Activated T-cell treated with anti-CD3 and anti-CD28 coated beads for 1 hour (primary cell): ENCODE data around the gene LATS1.

Experiments used
- DNase-seq: peaks from one replicate; pipeline ENCODE4 v3.0.0-alpha.2; 2020; ENCODE audit warnings: low read depth

Gene LATS1

DNA sequence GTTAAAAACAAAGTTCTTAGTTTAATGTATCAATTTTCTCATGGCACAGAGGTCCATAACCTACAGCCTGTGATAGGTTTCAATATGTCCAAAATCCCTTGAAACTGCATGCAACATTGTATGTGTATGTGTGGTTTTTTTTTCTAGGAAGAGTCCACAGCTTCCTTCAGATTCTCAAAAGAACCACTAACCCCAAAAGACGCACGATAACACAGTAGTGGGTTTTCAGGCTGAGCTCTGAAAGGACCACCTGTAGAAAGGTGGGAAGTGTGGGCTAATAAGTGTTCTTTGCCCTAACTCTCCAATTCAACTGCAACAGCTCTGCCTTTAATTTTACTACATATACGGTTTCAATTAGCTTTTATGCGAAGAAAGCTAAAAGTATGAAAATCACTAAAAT is 57.9 kb downstream of the LATS1 start:
- DNase-seq, result no peak

DNA sequence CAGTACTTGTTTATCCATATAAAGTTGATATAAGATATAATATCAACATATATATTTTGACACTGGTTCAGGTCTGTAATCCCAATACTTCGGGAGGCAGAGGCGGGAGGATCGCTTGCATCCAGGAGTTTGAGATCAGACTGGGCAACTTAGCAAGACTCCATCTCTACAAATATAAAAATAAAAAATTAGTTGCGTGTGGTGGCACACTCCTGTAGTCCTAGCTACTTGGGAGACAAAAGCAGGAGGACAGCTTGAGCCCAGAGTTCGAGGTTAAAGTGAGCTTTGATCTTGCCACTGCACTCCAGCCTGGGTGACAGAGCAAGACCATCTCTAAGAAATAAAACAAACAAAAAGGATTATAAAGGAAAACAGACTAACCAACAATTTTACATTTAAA is 60.5 kb downstream of the LATS1 start:
- DNase-seq, result no peak

- no peak for DNase-seq
Measured at GRCh38 chr6:149651056-149651455, 66.8 kb downstream of the LATS1 start.

DNA sequence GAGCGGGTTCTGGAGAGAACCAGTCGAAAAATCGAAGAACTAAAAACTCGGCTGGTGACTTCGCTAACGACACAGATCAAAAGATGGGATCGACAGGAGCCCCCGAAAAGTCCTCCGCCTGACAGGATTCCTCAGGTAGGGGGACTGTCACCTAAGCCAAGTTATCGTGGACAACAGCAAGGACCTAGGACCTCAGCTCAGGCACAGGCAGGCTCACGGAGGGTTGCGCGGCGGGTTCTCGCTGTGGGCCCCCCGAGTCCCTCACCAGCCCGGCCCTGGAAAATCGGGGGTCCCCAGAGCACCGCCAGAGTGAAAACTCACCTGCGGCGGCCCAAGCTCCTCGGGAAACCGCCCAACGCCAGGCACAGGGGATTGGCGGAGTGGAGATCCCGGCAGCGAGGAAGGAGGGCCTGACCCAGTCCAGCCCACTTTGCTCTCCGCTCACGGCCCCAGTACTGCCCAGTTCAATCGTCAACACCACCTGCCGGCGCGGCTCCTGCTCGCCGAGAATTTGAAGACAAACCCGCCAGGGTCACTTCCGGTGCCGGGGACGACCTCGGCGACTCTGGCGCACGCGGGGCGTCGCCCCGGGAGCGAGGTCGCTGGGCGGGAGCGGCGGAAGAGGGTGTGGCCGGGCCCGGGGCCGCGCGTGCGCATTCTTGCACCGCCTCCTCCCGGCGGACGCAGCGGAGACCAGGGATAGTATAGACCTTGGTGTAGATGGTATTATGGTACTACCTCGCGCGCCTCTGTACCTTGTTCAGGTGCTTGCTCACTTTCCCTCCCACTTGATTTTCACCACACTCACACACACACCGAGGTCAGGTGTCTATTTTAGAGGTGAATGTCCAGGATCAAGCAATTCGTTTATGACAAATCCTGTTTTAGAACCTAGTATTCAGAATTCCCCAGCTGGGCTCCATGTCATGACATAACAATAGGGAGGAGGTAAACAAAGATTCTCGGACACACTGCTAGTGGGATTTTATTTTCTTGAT is 69.5 kb downstream of the LATS1 start, which contains the start of gene KATNA1:
KATNA1 (minus strand) TSS at position 567 of the 998 bp plus-strand sequence. CDS start 10,167 bp downstream, outside the sequence.
- DNase-seq, result peak; percentile 77

GRCh38 chr6:149646599-149646998 is 71.3 kb downstream of the LATS1 start:
- no peak for DNase-seq

GRCh38 chr6:149642829-149643580 is 74.9 kb downstream of the LATS1 start:
- no peak for DNase-seq

- DNase-seq, result no peak
Measured at GRCh38 chr6:149636124-149636523, 81.8 kb downstream of the LATS1 start.

GRCh38 chr6:149634315-149634714 is 83.6 kb downstream of the LATS1 start:
- no peak for DNase-seq

GRCh38 chr6:149628875-149629510 is 88.9 kb downstream of the LATS1 start:
- no peak for DNase-seq

GRCh38 chr6:149627672-149628071 is 90.2 kb downstream of the LATS1 start:
- no peak for DNase-seq

DNA sequence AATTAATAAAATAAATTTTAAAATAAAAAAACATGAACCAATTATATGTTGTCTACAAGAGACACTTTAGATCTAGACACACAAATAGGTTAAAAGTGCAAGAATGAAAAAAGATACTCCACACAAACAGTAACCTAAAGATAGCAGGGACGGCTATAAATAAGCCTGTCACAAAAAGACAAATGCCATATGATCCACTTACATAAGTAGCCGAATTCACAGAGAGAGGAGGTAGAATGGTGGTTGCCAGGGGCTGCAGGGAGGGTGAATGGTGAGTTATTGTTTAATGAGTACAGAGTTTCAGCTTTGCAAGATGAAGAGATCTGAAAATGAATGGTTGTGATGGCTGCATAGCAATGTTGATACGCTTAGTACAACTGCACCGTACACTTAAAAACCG is 102.1 kb downstream of the LATS1 start:
- DNase-seq, result no peak

DNA sequence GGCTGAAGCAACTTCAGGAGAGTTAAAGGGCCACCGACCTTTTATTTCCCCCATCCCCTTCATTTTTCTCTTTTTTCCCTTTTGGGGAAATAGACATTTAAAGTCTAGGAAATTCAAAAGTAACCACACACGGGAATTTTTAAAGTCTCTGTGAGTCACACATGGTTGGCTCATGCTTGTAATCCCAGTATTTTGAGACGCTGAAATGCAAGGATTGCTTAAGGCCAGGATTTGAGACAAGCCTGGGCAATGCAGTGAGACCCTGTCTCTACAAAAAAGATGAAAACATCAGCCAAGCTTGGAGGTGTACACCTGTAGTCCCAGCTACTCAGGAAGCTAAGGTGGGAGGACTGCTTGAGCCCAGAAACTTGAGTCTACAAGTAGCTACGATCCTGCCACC is 103.6 kb downstream of the LATS1 start:
- no peak for DNase-seq

DNA sequence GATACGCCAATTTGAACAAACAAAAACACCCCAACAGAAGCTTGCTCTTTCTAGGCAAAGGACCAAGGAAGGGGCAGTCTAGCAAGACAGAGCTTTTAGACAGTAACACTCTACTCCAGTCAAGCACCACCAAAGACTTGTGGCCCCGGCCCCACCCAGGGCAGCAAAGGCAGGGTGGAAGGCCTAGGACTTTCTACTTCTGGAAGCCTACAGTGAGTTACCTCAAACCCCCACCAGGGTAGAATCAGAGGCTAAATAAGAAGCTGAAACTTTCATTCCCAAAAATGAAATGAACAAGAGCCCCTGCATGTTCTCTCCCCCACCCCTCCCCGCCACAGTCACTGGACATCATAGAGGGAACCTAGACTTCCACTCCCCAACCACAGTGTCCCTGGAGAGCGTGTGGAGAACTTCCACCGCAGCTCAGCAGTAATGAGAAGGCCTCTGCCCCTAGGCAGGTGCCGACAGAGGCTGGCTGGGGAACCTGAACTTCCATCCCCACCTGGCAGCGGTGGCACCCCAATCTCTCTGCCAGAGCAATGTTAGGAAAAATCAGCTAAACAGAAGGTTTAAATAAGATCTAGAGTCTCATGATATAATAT is 109.4 kb downstream of the LATS1 start:
- no peak for DNase-seq
